AG09319 (cell line): ENCODE data around the gene RPL12.

ENCODE experiments used
- DNase-seq: peaks from one replicate; pipeline ENCODE4 v3.0.0-alpha.2; 2010; ENCODE audit warnings: low read depth; ENCODE audit errors: extremely low read depth
- CTCF ChIP-seq: IDR thresholded peaks from 2 replicates; pipeline ENCODE4 v1.5.1; 2011; ENCODE audit warnings: low read depth, mild to moderate bottlenecking, inconsistent platforms, low read length, moderate library complexity

The RPL12 gene

GRCh38 chr9:127405344-127406125 lies 45.7 kb downstream of the RPL12 start:
- no peak for TF ChIP-seq CTCF
- no peak for DNase-seq

DNA sequence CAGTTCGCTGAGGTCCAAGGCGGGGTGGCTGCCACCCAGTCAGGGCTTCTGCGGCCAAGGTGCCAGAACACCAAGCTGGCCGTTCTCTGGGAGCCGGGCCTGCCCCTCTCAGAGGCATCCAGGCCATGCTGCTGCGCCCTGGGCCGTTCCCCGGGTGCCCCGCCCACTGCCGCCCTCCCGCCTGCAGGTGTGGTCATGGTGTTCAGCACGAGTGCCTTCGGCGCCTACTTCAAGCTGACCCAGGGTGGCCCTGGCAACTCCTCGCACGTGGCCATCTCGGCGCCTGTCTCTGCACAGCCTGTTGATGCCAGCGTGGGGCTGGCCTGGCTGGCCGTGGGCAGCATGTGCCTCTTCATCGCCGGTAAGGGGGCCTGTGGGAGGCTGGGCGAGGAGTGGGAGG lies 46.6 kb downstream of the RPL12 start:
- TF ChIP-seq CTCF, result no peak
- DNase-seq, result no peak

DNA sequence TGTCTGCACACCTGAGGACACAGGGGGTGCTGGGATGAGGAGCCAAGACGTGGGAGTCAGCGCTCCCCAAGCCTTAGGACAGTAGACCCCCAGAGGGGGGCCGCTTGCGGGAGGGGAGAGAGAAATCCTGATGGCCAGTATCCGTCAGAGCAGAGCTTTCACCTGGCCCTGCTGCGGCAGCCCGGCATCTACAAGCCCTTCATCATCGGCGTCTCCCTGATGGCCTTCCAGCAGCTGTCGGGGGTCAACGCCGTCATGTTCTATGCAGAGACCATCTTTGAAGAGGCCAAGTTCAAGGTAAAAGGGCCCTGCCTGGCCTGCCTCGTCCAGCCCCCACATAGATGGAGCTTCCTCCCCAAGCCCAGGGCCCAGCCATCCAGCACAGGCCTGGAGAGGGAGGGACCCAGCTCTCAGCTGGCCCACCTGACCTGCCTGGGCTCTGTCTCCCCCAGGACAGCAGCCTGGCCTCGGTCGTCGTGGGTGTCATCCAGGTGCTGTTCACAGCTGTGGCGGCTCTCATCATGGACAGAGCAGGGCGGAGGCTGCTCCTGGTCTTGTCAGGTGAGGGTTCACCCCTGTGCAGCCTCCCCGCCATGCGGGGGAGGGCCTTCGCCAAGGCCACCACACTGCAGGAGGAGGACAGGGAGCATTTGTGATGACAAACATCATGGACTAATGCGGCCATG lies 47.6 kb downstream of the RPL12 start:
- DNase-seq, result no peak
- no peak for TF ChIP-seq CTCF

- no peak for TF ChIP-seq CTCF
- DNase-seq, result no peak
These were observed 48.7 kb downstream of the RPL12 start for GRCh38 chr9:127402401-127403090.

- TF ChIP-seq CTCF, result no peak
- DNase-seq, result no peak
These were observed 51.4 kb downstream of the RPL12 start for GRCh38 chr9:127399736-127400269.

GRCh38 chr9:127398715-127399400 lies 52.3 kb downstream of the RPL12 start:
- DNase-seq, result no peak
- no peak for TF ChIP-seq CTCF
